GM12874 (cell line): Measurements from ENCODE around the gene GPR33.

Experiments used
- TF ChIP-seq, protein P1 (sequence below): IDR thresholded peaks from 2 replicates; pipeline ENCODE4 v1.5.1; 2011; ENCODE audit warnings: low read depth, mild to moderate bottlenecking, control low read depth, low read length, moderate library complexity; ENCODE audit not compliant: insufficient read depth

GPR33 gene

GRCh38 chr14:31442284-31442683 is 45.6 kb downstream of the GPR33 start:
- TF ChIP-seq, protein P1, sequence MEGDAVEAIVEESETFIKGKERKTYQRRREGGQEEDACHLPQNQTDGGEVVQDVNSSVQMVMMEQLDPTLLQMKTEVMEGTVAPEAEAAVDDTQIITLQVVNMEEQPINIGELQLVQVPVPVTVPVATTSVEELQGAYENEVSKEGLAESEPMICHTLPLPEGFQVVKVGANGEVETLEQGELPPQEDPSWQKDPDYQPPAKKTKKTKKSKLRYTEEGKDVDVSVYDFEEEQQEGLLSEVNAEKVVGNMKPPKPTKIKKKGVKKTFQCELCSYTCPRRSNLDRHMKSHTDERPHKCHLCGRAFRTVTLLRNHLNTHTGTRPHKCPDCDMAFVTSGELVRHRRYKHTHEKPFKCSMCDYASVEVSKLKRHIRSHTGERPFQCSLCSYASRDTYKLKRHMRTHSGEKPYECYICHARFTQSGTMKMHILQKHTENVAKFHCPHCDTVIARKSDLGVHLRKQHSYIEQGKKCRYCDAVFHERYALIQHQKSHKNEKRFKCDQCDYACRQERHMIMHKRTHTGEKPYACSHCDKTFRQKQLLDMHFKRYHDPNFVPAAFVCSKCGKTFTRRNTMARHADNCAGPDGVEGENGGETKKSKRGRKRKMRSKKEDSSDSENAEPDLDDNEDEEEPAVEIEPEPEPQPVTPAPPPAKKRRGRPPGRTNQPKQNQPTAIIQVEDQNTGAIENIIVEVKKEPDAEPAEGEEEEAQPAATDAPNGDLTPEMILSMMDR = no peak

DNA sequence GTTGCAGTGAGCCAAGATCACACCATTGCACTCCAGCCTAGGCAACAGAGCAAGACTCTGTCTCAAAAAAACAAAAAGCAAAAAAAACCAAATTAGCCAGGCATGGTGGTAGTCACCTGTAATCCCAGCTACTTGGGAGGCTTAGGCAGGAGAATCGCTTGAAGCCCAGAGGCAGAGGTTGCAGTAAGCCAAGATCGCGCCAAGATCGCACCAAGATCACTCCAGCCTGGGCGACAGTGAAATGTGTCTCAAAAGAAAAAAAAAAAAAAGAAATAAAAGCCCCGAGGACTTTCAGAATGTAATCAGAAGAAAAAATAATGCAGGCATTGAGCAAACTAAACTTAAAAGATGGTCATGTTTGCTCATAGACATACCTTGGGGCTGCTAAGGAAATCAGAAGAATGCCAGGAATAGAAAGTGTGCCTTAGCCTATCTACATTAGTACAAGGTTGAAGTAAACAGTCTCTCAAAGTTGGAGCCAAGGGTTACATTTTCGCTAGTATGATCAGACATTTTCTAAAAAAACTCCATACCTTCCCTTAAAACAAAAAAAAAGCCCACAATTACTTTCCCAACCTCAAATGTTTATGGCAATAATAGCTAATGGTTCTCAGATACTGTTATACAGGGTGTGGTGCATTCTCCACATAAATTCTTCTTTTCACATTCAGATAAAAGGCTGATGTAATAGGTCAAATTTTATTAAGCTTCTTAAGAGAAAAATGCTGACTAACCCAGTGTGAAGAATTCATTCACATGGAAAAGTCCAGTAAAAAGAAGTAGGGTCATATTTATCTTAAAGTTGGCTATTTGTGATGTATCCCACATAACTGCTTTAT is 46.3 kb downstream of the GPR33 start:
- TF ChIP-seq, protein P1 = no peak

DNA sequence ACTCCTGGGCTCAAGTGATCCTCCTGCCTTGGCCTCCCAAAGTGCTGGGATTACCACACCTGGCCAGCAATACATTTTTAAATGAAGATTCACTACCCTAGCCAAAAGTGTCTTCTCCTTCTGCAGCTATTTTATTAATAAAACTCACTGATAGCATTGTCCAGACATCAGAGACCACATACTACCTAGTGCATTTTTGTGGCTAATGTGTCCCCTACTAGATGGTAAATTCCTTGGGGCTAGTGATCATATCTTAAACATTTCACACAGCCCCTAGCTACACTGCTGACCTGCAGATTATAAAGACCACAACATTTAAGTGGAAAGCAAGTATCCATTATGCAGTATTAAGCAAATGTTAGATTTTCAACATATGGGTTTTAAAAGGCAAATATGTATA is 47.6 kb downstream of the GPR33 start:
- TF ChIP-seq, protein P1 = no peak

DNA sequence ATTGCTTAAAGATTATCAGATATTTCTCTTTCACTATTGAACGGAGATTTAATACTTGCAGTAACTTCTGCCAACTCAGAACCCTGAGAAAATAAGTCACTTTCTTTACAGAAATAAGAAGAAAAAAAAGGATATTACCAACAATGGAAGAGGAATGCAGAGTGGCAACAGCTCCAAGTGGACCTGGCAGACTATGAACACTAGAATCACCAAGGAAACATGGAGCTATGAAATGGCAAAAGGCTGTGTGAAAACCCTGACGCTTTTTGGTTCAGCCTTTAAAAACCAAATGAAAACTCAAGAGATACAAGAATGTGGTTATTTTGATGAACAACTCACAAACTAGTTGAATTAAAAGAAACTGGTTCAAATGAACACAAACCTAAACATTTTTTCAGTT is 48.3 kb downstream of the GPR33 start:
- TF ChIP-seq, protein P1 = no peak

- TF ChIP-seq, protein P1 = no peak
Observed at GRCh38 chr14:31435276-31435675, 52.6 kb downstream of the GPR33 start.
